ENCODE results near the gene AACS.

AACS gene

GRCh38 chr12:125189015-125189414, 123.8 kb downstream of the AACS start:
- TF ChIP-seq CTCF (IDR thresholded peaks at IDR 0.05; ENCODE audit: insufficient read depth, missing control alignments), result no peak
- no peak for DNase-seq (ENCODE audit: insufficient read length, low spot score)
- FAIRE-seq, result no peak

- TF ChIP-seq CTCF (IDR thresholded peaks at IDR 0.05; ENCODE audit: insufficient read depth, missing control alignments), result no peak
- FAIRE-seq (no peak), DNase-seq (ENCODE audit: insufficient read length, low spot score) (no peak)
These were observed 124.3 kb downstream of the AACS start for GRCh38 chr12:125189502-125189901.

GRCh38 chr12:125191361-125192087, 126.3 kb downstream of the AACS start:
- DNase-seq (ENCODE audit: insufficient read length, low spot score), result no peak
- no peak for TF ChIP-seq CTCF (IDR thresholded peaks at IDR 0.05; ENCODE audit: insufficient read depth, missing control alignments)
- FAIRE-seq, result no peak

GRCh38 chr12:125192690-125193221, 127.5 kb downstream of the AACS start:
- TF ChIP-seq CTCF (IDR thresholded peaks at IDR 0.05; ENCODE audit: insufficient read depth, missing control alignments), result no peak
- FAIRE-seq (no peak), DNase-seq (ENCODE audit: insufficient read length, low spot score) (no peak)
